Lower leg skin (tissue), 3 donors: ENCODE measurements around the gene RNF217.

ENCODE experiments used
- CTCF ChIP-seq, 3 donors: fragments of 450-650 bp; IDR thresholded peaks; one replicate each; pipeline ENCODE4 v1.5.1; 2016; ENCODE audit warnings: antibody characterized with exemption in 3 of 3, mild to moderate bottlenecking in 3 of 3, moderate library complexity in 2 of 3
- POLR2A ChIP-seq, 2 donors: fragments of 450-650 bp; IDR thresholded peaks; one replicate each; pipeline ENCODE4 v1.6.1; 2016 to 2017; ENCODE audit warnings: antibody characterized with exemption in 2 of 2, mild to moderate bottlenecking in 1 of 2, moderate library complexity in 1 of 2

- TF ChIP-seq POLR2A (IDR thresholded peaks at IDR 0.05) (no peak), CTCF (IDR thresholded peaks at IDR 0.05) (no peak)
Observed at GRCh38 chr6:124995131-124995530, 32.9 kb downstream of the RNF217 start.
